GM21786 (cell line): ENCODE data around the gene TTC5.
"Not testable (repeated sequence)": the region's sequence is repeated elsewhere in the genome, so short reads cannot be mapped to it uniquely, and the experiment has no call there.

Experiments
- ATAC-seq: cut with Tn5 transposase; IDR thresholded peaks from one replicate; pipeline ENCODE4 v1.9.1; 2021; ENCODE audit not compliant: unreplicated experiment

Gene TTC5

DNA sequence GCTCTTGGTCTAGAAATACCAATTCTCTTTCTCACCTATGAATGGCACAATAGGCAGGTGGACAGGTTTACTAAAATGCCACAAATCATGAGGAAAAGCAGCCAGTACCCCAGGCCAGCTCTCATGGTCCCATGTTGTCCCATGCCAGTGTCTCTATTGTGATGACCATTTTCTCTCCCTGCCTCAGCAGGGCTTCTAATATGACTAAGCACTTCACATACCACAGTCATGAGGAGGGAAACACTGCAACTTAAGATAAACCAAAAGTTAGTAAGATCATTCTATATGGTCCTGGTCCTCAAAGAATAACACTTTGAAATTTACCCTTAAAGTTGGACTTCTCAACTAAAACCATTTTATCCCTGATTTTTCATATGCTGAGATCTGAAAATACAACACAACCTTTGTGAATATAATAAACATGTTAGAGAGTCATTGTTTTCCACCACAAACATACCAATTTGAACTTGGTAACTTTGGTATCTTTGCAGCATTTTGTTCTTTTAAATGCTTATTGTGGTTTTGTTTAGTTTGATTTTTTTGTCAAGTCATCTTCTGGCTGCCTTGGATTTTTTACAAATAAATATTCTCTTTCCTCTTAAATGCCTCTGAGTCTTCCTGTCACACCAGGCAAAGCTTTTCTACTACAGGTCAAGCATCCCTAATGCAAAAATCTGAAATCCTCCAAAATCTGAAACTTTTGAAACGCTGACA lies 3.6 kb downstream of the TTC5 start:
- ATAC-seq = no peak

- ATAC-seq = peak; percentile 85
Observed at GRCh38 chr14:20295067-20295466, 10.7 kb downstream of the TTC5 start.

GRCh38 chr14:20294636-20295035 lies 11.1 kb downstream of the TTC5 start:
- no peak for ATAC-seq

- not testable (repeated sequence) for ATAC-seq
Observed at GRCh38 chr14:20281998-20282397, 23.8 kb downstream of the TTC5 start.

DNA sequence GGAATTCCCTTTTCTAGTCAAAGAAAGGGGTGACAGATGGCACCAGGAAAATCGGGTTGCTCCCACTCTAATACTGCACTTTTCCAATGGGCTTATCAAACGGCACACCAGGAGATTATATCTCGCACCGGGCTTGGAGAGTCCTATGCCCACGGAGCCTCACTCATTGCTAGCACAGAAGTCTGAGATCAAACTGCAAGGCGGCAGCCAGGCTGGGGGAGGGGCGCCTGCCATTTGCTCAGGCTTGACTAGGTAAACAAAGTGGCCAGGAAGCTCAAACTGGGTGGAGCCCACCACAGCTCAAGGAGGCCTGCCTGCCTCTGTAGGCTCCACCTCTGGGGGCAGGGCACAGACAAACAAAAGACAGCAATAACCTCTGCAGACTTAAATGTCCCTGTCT lies 25.5 kb downstream of the TTC5 start:
- ATAC-seq = not testable (repeated sequence)

DNA sequence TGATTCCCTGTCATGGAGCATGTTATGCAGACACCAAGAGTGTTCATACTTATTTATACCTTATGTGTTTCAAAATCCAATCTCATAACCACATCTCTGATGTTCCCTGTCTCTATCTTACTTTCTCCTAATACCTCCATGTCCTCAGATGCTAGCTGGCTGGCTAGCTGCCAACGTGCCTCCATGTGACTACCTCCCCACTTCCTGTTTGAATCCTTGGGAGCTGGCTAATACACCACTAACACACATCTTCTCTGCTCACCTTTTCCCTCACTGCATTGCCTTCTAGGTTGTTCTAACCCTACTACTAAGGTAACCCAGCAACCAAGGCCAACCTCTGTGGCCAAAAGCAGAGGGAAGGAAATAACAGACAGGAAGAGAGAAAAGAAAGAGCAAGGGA lies 27.3 kb downstream of the TTC5 start:
- ATAC-seq = no peak

- no peak for ATAC-seq
Observed at GRCh38 chr14:20277409-20277808, 28.3 kb downstream of the TTC5 start.

DNA sequence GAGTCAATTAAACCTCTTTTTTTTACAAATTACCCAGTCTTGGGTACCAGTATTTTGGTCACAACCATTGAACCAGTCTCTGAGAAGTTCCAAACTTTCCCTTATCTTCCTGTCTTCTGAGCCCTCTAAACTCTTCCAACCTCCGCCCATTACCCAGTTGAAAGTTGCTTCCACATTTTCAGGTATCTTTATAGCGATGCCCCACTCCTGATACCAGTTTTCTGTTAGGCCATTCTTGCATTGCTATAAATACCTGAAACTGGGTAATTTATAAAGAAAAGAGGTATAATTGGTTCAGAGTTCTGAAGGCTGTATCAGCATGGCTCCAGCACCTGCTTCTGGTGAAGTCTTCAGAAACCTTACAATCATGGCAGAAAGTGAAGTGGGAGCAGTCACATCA lies 31.7 kb downstream of the TTC5 start:
- no peak for ATAC-seq

DNA sequence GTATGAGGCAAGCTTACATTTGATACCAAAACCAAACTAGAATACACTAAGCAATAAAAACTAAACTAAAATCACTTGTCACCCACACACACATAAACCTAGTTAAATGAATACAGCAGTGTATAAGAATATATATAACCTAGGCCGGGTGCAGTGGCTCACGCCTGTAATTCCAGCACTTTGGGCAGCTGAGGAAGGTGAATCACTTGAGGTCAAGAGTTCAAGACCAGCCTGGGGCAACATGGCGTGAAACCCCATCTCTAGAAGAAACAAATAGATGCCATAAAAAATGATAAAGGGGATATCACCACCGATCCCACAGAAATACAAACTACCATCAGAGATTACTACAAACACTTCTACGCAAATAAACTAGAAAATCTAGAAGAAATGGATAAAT lies 41.4 kb downstream of the TTC5 start:
- ATAC-seq = not testable (repeated sequence)

DNA sequence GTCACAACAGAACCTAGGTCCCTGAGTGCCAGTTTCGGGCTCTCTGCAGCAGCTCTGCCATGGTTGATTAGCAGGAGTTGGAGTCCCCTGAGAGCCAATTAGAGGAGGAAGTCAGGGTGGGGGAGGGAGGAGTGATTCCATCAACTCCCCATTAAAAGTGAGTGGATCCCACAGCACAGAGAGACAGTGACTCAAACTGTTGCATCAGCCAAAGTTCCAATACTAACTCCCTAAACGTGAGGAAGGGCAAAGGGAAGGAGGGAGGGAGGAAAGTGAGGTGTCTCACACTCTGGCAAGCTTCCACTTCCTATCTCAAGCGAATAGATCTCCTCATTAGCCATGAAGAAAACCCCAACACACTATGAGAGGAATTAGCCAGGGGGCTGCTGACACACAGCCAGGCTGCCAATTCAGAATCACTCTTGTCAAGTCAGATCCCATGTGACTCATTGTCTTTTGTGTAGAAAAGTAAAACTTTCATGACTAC lies 43.1 kb downstream of the TTC5 start:
- ATAC-seq = no peak

DNA sequence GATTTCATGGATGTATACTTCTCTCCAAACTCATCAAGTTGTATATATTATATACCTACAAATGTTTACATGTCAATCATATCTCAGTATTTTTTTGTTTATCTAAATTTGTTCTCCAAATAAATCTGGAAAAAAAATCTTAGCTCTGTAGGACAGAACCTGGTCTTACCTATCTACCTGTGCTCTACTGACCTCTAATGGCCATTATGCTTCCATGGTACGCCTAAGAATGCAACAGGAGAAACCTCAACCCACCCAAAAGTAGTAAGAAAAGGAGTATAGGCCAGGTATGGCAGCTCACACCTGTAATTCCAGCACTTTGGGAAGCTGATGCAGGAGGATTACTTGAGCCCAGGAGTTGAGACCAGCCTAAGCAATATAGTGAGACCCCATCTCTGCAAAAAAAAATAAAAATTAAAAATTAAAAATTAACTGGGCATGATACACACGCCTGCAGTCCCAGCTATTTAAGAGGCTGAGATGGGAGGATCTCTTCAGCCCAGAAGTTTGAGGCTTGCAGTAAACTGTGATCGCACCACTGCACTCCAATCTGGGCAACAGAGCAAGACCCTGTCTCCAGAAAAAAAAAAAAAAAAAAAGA lies 58.0 kb downstream of the TTC5 start:
- no peak for ATAC-seq
